WI38 (cell line): ENCODE measurements around the gene ERICH4.
"Not testable (repeated sequence)": the region's sequence is repeated elsewhere in the genome, so short reads cannot be mapped to it uniquely, and the experiment has no call there.

ENCODE experiments used
- H3K4me3 ChIP-seq: 2 replicates; pipeline ENCODE4 v1.5.1; 2011; ENCODE audit warnings: low read depth, mild to moderate bottlenecking, control low read depth, low read length
- CTCF ChIP-seq: IDR thresholded peaks from 2 replicates; pipeline ENCODE4 v1.5.1; 2012; ENCODE audit warnings: low read depth, mild to moderate bottlenecking, control low read depth, low read length

The ERICH4 gene

GRCh38 chr19:41399525-41399924, 43.4 kb upstream of the ERICH4 start:
- no peak overlapping the region for H3K4me3 ChIP-seq
- no peak for TF ChIP-seq CTCF

DNA sequence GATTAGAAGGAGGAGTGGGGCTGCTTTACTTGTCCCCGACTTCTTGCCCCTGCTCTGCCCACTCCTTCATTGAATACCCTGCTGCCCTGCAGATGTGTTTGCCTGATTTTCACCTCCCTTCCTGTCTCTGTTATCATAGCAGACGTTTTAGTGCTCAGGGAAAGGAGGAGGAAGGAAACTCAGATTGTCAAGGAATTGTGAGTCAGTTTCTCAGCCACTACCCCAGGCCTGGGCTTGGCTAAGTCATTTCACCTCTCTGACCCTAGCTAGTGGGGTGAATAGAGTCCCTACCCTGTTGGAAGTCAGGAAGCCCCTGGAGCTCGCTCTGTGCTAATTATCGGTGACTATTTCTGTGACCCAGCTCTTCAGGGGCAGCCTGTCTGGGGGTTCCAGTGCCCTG, 41.5 kb upstream of the ERICH4 start:
- TF ChIP-seq CTCF = no peak
- H3K4me3 ChIP-seq = no peak overlapping the region

DNA sequence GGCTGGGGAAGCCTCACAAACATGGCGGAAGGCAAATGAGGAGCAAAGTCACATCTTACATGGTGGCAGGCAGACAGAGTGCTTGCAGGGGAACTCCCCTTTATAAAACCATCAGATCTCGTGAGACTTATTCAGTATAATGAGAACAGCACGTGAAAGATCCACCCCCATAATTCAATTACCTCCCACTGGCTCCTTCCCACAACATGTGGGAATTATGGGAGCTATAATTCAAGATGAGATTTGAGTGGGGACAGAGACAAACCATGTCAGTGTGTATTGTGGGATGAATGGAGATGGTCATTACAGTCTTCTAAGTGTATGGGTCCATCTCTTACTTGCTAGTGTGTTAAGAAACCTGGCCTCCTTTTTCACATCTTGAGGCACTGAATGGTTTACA, 40.9 kb upstream of the ERICH4 start:
- TF ChIP-seq CTCF = no peak
- H3K4me3 ChIP-seq = no peak overlapping the region

- no peak overlapping the region for H3K4me3 ChIP-seq
- TF ChIP-seq CTCF = no peak
Observed at GRCh38 chr19:41403181-41403970, 39.6 kb upstream of the ERICH4 start.

DNA sequence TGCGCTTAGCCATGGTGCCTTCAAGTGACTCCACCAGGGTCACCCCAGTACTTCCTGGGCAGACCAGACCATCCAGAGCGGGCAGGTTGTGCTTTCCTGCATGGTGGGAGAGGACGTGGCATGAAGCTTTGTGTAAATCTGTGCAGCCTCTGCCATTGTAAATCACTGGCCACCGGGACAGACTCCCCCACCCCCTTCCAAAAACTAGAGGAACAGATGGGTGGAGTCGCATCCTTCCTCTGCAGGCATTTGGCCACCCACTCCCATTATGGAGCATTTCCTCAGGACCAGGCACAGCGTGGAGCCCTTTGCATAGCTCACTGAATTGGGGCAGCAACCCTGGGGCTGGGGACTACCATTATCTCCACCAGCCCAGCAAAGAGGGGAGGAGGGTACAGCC, 37.2 kb upstream of the ERICH4 start:
- TF ChIP-seq CTCF = no peak

GRCh38 chr19:41407271-41407670, 35.7 kb upstream of the ERICH4 start:
- TF ChIP-seq CTCF = no peak
- H3K4me3 ChIP-seq = no peak overlapping the region

More for the DNA sequence above, 37.2 kb upstream of the ERICH4 start:
- no peak overlapping the region for H3K4me3 ChIP-seq

DNA sequence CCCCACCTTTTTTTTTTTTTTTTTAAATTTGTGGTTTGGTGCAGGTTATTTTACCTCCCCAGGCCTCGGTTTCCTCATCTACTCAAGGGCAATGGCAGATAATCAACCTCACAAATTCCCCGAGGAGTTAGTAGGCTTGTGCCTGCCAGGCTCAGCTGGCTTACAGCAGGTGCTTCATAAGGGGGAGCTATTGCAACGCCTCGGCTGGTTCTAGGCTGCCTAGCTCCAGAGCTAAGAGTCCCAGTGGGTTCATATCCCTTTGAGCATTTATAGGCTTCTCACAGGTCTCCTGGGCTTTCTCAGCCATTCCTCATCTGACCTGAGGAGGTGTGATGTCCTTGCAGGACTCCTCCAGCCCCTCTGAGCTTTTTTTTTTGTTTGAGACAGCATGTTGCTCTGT, 34.7 kb upstream of the ERICH4 start:
- no peak for TF ChIP-seq CTCF
- no peak overlapping the region for H3K4me3 ChIP-seq

DNA sequence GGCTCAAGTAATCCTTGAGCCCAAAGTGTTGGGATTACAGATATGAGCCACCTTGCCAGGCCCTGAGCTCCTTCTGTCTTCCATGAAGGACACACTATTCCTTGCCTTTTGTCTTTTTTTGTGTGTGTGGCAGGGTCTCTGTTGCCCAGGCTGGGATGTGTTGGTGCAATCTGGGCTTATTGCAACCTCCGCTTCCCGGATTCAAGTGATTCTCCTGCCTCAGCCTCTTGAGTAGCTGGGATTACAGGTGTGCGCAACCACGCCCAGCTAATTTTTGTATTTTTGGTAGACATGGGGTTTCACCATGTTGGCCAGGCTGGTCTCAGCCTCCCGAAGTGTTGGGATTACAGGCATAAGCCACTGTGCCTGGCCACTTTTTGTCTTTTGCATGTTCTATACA, 34.1 kb upstream of the ERICH4 start:
- not testable (repeated sequence) for H3K4me3 ChIP-seq
